ENCODE measurements around the gene MAGI2. TPM values are rescaled to one million over a fixed set of nuclear protein-coding genes. Genes with fewer than 3 reads are reported as not detected.

The MAGI2 gene
- 0.80 TPM for total RNA-seq

GRCh38 chr7:79453558-79454360 lies at the start of gene MAGI2:
TSS of gene MAGI2 (minus strand) at chr7:79453667. CDS start at chr7:79453320, 347 bp downstream.
- peak; percentile 63 for ATAC-seq

- no peak for ATAC-seq
Observed at GRCh38 chr7:79502151-79502550, 48.7 kb upstream of the MAGI2 start.

GRCh38 chr7:79500759-79501158 lies 47.3 kb upstream of the MAGI2 start:
- ATAC-seq: no peak

- no peak for ATAC-seq
Observed at GRCh38 chr7:79497728-79498127, 44.3 kb upstream of the MAGI2 start.

- no peak for ATAC-seq
Observed at GRCh38 chr7:79495544-79496272, 42.2 kb upstream of the MAGI2 start.

- ATAC-seq: no peak
Observed at GRCh38 chr7:79494046-79494445, 40.6 kb upstream of the MAGI2 start.

GRCh38 chr7:79489371-79489770 lies 35.9 kb upstream of the MAGI2 start:
- no peak for ATAC-seq

GRCh38 chr7:79478386-79478785 lies 24.9 kb upstream of the MAGI2 start:
- no peak for ATAC-seq

- no peak for ATAC-seq
Observed at GRCh38 chr7:79475455-79475854, 22.0 kb upstream of the MAGI2 start.

- no peak for ATAC-seq
Observed at GRCh38 chr7:79471699-79472098, 18.2 kb upstream of the MAGI2 start.

GRCh38 chr7:79471283-79471682 lies 17.8 kb upstream of the MAGI2 start:
- ATAC-seq: no peak

- no peak for ATAC-seq
Observed at GRCh38 chr7:79465551-79465950, 12.1 kb upstream of the MAGI2 start.

- ATAC-seq: no peak
Observed at GRCh38 chr7:79464051-79464450, 10.6 kb upstream of the MAGI2 start.

GRCh38 chr7:79462390-79462789 lies 8.9 kb upstream of the MAGI2 start:
- ATAC-seq: no peak

GRCh38 chr7:79461660-79462059 lies 8.2 kb upstream of the MAGI2 start:
- no peak for ATAC-seq

- ATAC-seq: no peak
Observed at GRCh38 chr7:79459381-79459780, 5.9 kb upstream of the MAGI2 start.

- no peak for ATAC-seq
Observed at GRCh38 chr7:79458796-79459195, 5.3 kb upstream of the MAGI2 start.

GRCh38 chr7:79455173-79455790 lies 1.8 kb upstream of the MAGI2 start:
- ATAC-seq: no peak

- ATAC-seq: no peak
Observed at GRCh38 chr7:79454361-79454960, 994 bp upstream of the MAGI2 start.

- ATAC-seq: no peak
Observed at GRCh38 chr7:79453266-79453557, 255 bp downstream of the MAGI2 start.

GRCh38 chr7:79452495-79453265 lies 787 bp downstream of the MAGI2 start:
- ATAC-seq: no peak

- peak; percentile 75 for ATAC-seq
Observed at GRCh38 chr7:79452032-79452494, 1.4 kb downstream of the MAGI2 start.
